Measurements from ENCODE around the gene OCA2.

Gene OCA2

GRCh38 chr15:28044121-28044672 lies 54.9 kb downstream of the OCA2 start:
- no peak for DNase-seq (ENCODE audit: low read depth, low spot score)
- no peaks in the 10 kb centered on the region for H3K4me1 ChIP-seq (ENCODE audit: control insufficient read depth, insufficient read depth, low read length)
- WGBS (ENCODE audit: insufficient coverage, insufficient read length): no CpG with 5 or more reads among the region's 5 CpGs
- no peaks in the 10 kb centered on the region for H3K36me3 ChIP-seq (ENCODE audit: control insufficient read depth, insufficient read depth, low read length)
- H3K4me3 ChIP-seq (ENCODE audit: low read length): no peak overlapping the region
- no peaks in the 10 kb centered on the region for H3K9me3 ChIP-seq (ENCODE audit: control insufficient read depth, insufficient read depth, low read length)
- no peak overlapping the region for H3K27ac ChIP-seq (ENCODE audit: low read length)
- H3K27me3 ChIP-seq (ENCODE audit: control insufficient read depth, insufficient read depth, low read length): no peaks in the 10 kb centered on the region

- Histone ChIP-seq H3K27me3 (ENCODE audit: control insufficient read depth, insufficient read depth, low read length) (no peaks in the 10 kb centered on the region), H3K4me1 (ENCODE audit: control insufficient read depth, insufficient read depth, low read length) (no peaks in the 10 kb centered on the region), H3K9me3 (ENCODE audit: control insufficient read depth, insufficient read depth, low read length) (no peaks in the 10 kb centered on the region), H3K4me3 (ENCODE audit: low read length) (no peak overlapping the region), H3K27ac (ENCODE audit: low read length) (no peak overlapping the region), H3K36me3 (ENCODE audit: control insufficient read depth, insufficient read depth, low read length) (no peaks in the 10 kb centered on the region)
- DNase-seq (ENCODE audit: low read depth, low spot score): no peak
Observed at GRCh38 chr15:28043691-28044091, 55.4 kb downstream of the OCA2 start.

DNA sequence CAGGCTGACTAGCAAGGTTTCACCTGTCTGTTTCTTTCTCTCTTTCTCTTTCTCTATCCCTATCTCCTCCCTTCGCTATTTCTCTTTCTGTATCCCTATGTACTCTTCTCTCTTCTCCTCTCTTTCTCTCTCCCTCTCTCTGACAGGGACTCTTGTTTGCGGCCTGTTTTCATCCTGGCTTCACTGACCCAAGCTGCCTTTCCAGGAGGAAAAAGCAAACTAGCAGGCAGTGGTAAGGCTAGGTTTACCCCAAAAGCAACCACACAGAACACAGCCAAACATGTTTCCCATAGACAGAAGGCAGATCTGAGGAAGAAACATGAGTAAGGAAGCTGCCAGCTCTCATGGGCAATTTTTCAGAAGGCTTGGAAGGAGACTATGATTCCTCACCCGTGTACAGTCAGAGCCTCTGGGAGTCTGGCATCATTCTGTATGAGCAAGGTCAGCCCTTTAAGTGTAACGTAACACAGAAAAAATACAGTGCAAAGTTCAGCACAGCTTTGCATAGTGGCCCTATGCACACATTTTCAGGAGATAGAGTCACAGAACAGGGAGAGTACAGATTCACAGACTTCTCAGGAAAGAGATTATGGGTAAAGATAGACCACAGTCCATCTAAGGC lies 61.0 kb downstream of the OCA2 start:
- Histone ChIP-seq H3K4me1 (ENCODE audit: control insufficient read depth, insufficient read depth, low read length) (no peaks in the 10 kb centered on the region), H3K27ac (ENCODE audit: low read length) (no peak overlapping the region), H3K36me3 (ENCODE audit: control insufficient read depth, insufficient read depth, low read length) (no peaks in the 10 kb centered on the region), H3K4me3 (ENCODE audit: low read length) (no peak overlapping the region), H3K9me3 (ENCODE audit: control insufficient read depth, insufficient read depth, low read length) (peaks cover 2% of the 10 kb centered on the region; the same call in 1 of the 2 replicates), H3K27me3 (ENCODE audit: control insufficient read depth, insufficient read depth, low read length) (no peaks in the 10 kb centered on the region)
- WGBS (ENCODE audit: insufficient coverage, insufficient read length): 100% methylated on average over 1 of the region's 4 CpGs
- no peak for DNase-seq (ENCODE audit: low read depth, low spot score)

DNA sequence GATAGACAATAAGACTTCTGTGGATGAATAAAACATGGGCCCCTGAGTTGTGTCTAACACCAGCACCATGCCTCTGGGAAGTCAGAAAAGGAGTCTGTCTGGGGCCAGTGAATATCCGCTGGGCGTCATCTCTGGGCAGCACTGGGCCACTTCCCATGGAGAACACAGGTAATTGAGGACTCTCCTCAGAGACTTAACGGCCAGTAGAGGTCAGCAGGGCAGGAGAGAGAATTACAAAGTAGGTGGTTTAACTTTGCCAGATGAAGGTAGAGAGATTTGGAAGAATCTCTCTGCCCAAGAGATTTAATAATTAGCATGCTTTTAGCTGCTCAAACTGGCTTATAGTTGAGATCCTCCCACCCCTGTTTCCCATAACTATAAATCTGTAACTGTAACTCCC lies 65.7 kb downstream of the OCA2 start:
- H3K4me3 ChIP-seq (ENCODE audit: low read length): no peak overlapping the region
- no peak for DNase-seq (ENCODE audit: low read depth, low spot score)
- no peak overlapping the region for H3K27ac ChIP-seq (ENCODE audit: low read length)
- WGBS (ENCODE audit: insufficient coverage, insufficient read length): no CpG with 5 or more reads among the region's 3 CpGs
- peaks cover 2% of the 10 kb centered on the region; the same call in 1 of the 2 replicates for H3K9me3 ChIP-seq (ENCODE audit: control insufficient read depth, insufficient read depth, low read length)
- H3K27me3 ChIP-seq (ENCODE audit: control insufficient read depth, insufficient read depth, low read length): no peaks in the 10 kb centered on the region
- H3K36me3 ChIP-seq (ENCODE audit: control insufficient read depth, insufficient read depth, low read length): no peaks in the 10 kb centered on the region
- no peaks in the 10 kb centered on the region; the same call in 1 of the 2 replicates for H3K4me1 ChIP-seq (ENCODE audit: control insufficient read depth, insufficient read depth, low read length)

- no peak overlapping the region for H3K4me3 ChIP-seq (ENCODE audit: low read length)
- no peaks in the 10 kb centered on the region for H3K27me3 ChIP-seq (ENCODE audit: control insufficient read depth, insufficient read depth, low read length)
- no peaks in the 10 kb centered on the region for H3K36me3 ChIP-seq (ENCODE audit: control insufficient read depth, insufficient read depth, low read length)
- DNase-seq (ENCODE audit: low read depth, low spot score): no peak
- no peaks in the 10 kb centered on the region; the same call in 1 of the 2 replicates for H3K4me1 ChIP-seq (ENCODE audit: control insufficient read depth, insufficient read depth, low read length)
- H3K9me3 ChIP-seq (ENCODE audit: control insufficient read depth, insufficient read depth, low read length): peaks cover 3% of the 10 kb centered on the region; the same call in 1 of the 2 replicates
- WGBS (ENCODE audit: insufficient coverage, insufficient read length): no CpG with 5 or more reads among the region's 2 CpGs
- H3K27ac ChIP-seq (ENCODE audit: low read length): no peak overlapping the region
Observed at GRCh38 chr15:28030801-28031200, 68.3 kb downstream of the OCA2 start.

GRCh38 chr15:28027714-28028076 lies 71.4 kb downstream of the OCA2 start:
- Histone ChIP-seq H3K4me3 (ENCODE audit: low read length) (no peak overlapping the region), H3K9me3 (ENCODE audit: control insufficient read depth, insufficient read depth, low read length) (peaks cover 2% of the 10 kb centered on the region; the same call in 1 of the 2 replicates), H3K27ac (ENCODE audit: low read length) (no peak overlapping the region), H3K36me3 (ENCODE audit: control insufficient read depth, insufficient read depth, low read length) (no peaks in the 10 kb centered on the region), H3K4me1 (ENCODE audit: control insufficient read depth, insufficient read depth, low read length) (no peaks in the 10 kb centered on the region; the same call in 1 of the 2 replicates), H3K27me3 (ENCODE audit: control insufficient read depth, insufficient read depth, low read length) (no peaks in the 10 kb centered on the region)
- DNase-seq (ENCODE audit: low read depth, low spot score): no peak
- no CpG with 5 or more reads among the region's 12 CpGs for WGBS (ENCODE audit: insufficient coverage, insufficient read length)

DNA sequence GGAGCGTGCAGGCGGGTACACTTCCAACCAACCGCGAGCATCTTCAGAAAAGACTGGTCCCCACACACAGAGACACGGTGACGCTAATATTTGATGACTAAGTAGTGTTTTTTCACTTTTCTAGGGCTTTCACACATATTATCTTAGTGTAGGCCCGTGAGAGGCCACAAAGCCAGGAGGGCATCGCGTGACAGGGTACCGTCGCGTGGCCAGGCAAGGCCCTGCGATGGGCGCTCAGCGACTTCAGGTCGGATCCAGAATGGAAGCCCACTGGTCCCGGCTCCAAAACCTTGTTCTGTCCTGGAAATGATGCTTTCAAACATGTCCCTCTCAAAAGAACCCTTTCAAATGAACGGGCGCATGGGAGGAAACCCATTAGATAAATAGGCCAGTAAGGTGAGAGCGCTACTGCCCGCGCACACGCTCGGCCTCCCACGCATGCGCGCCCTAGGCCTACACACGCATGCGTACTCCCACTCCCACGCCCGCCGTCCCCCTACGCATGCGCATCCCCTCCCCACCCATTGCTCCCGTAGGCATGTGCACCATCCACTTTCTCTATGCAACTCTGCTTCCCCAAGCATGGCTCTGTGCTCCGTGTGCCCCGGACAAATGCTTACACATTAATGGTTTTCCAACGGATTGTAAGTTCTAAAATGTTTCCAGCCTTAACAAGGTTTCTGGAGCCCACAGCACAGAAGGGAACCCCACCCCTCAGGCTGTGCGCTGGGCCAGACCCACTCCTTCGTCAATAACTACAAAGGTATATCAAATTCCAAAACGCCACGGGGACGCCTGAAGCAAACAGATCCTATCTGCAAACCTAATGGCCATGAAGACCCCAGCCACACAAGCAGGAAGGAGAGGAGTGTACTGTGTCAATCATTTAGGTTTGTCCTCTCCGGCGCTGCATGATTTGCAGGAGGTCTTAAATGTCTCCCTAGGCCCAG lies 72.1 kb downstream of the OCA2 start:
- Histone ChIP-seq H3K4me3 (ENCODE audit: low read length) (no peak overlapping the region), H3K4me1 (ENCODE audit: control insufficient read depth, insufficient read depth, low read length) (no peaks in the 10 kb centered on the region; the same call in 1 of the 2 replicates), H3K36me3 (ENCODE audit: control insufficient read depth, insufficient read depth, low read length) (no peaks in the 10 kb centered on the region), H3K27ac (ENCODE audit: low read length) (no peak overlapping the region), H3K9me3 (ENCODE audit: control insufficient read depth, insufficient read depth, low read length) (peaks cover 2% of the 10 kb centered on the region; the same call in 1 of the 2 replicates), H3K27me3 (ENCODE audit: control insufficient read depth, insufficient read depth, low read length) (no peaks in the 10 kb centered on the region)
- no peak for DNase-seq (ENCODE audit: low read depth, low spot score)
- WGBS (ENCODE audit: insufficient coverage, insufficient read length): no CpG with 5 or more reads among the region's 45 CpGs

GRCh38 chr15:28026221-28026620 lies 72.9 kb downstream of the OCA2 start:
- no peaks in the 10 kb centered on the region for H3K27me3 ChIP-seq (ENCODE audit: control insufficient read depth, insufficient read depth, low read length)
- peaks cover 4% of the 10 kb centered on the region; the same call in 1 of the 2 replicates for H3K9me3 ChIP-seq (ENCODE audit: control insufficient read depth, insufficient read depth, low read length)
- no CpG with 5 or more reads among the region's 9 CpGs for WGBS (ENCODE audit: insufficient coverage, insufficient read length)
- no peaks in the 10 kb centered on the region for H3K36me3 ChIP-seq (ENCODE audit: control insufficient read depth, insufficient read depth, low read length)
- H3K4me1 ChIP-seq (ENCODE audit: control insufficient read depth, insufficient read depth, low read length): no peaks in the 10 kb centered on the region; the same call in 1 of the 2 replicates
- H3K27ac ChIP-seq (ENCODE audit: low read length): no peak overlapping the region
- DNase-seq (ENCODE audit: low read depth, low spot score): no peak
- no peak overlapping the region for H3K4me3 ChIP-seq (ENCODE audit: low read length)

- WGBS (ENCODE audit: insufficient coverage, insufficient read length): no CpG with 5 or more reads among the region's 7 CpGs
- H3K4me3 ChIP-seq (ENCODE audit: low read length): no peak overlapping the region
- no peaks in the 10 kb centered on the region for H3K27me3 ChIP-seq (ENCODE audit: control insufficient read depth, insufficient read depth, low read length)
- H3K27ac ChIP-seq (ENCODE audit: low read length): no peak overlapping the region
- no peak for DNase-seq (ENCODE audit: low read depth, low spot score)
- H3K4me1 ChIP-seq (ENCODE audit: control insufficient read depth, insufficient read depth, low read length): no peaks in the 10 kb centered on the region; the same call in 1 of the 2 replicates
- H3K9me3 ChIP-seq (ENCODE audit: control insufficient read depth, insufficient read depth, low read length): peaks cover 4% of the 10 kb centered on the region; the same call in 1 of the 2 replicates
- H3K36me3 ChIP-seq (ENCODE audit: control insufficient read depth, insufficient read depth, low read length): no peaks in the 10 kb centered on the region
Observed at GRCh38 chr15:28025413-28025812, 73.7 kb downstream of the OCA2 start.

DNA sequence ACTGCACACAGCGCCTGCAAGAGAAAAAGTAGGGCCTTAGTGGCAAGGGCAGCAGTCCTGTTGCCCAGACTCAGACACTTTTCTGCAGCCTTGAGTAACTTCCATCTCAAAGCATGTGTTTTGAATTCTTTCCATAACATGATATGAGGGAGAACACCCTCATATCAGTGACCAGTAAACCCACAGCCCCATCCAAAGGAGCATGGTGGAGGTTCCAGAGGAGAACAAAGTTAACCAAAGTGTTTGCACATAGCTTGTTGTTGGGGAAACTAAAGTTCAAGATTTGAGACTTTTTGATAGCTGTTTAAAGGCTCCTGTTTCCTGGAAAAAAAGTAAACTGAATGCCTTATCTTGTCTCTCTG lies 74.2 kb downstream of the OCA2 start:
- no peak for DNase-seq (ENCODE audit: low read depth, low spot score)
- no CpG with 5 or more reads among the region's 1 CpG for WGBS (ENCODE audit: insufficient coverage, insufficient read length)

More for the DNA sequence above, 74.2 kb downstream of the OCA2 start:
- H3K27ac ChIP-seq (ENCODE audit: low read length): no peak overlapping the region
- no peaks in the 10 kb centered on the region; the same call in 1 of the 2 replicates for H3K4me1 ChIP-seq (ENCODE audit: control insufficient read depth, insufficient read depth, low read length)
- H3K4me3 ChIP-seq (ENCODE audit: low read length): no peak overlapping the region
- peaks cover 4% of the 10 kb centered on the region; the same call in 1 of the 2 replicates for H3K9me3 ChIP-seq (ENCODE audit: control insufficient read depth, insufficient read depth, low read length)
- no peaks in the 10 kb centered on the region for H3K36me3 ChIP-seq (ENCODE audit: control insufficient read depth, insufficient read depth, low read length)
- no peaks in the 10 kb centered on the region for H3K27me3 ChIP-seq (ENCODE audit: control insufficient read depth, insufficient read depth, low read length)
